Measurements from ENCODE around the gene ZSWIM4.
"Not testable (repeated sequence)": the region's sequence is repeated elsewhere in the genome, so short reads cannot be mapped to it uniquely, and the experiment has no call there.

The ZSWIM4 gene

DNA sequence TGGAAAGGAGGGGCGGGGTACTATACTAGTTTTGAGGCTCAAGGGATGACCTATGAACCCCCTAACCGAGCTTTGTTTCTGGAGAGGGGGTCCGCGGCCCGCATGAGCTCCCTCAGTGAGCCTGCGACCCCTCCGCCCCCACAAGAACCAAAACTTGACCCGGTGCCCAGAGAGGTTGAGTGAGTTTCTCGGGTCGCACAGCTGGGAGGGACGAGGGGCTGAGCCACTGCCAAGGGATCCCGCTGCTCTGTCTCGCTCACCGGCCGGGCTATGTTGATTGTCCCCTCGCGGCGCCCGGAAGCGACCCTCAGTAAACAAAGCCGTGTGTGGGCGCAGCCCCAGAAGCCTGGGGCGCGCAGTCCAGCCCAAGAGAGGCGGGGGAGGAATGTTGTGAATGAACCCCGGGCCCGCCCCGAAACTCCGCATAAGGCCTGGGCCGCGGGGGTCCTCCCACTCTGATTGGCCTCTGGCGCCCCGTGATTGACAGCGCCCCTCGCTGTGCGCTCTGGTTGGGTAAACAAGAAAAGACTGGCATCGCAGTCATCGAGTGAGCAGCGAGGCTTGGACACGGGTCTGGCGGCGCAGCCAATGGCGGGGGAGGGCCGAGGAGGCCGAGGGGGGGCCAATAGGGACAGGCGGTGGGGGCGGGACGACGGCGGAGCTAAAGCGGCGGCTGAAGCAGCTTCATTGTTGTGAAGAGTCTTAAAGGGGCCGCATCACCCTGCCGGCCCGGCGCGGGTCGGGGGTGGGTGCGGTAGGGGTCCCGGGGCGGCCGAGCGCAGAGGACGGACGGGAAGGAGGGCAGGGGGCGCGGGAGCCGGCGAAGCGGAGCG, at the start of gene ZSWIM4:
TSS of gene ZSWIM4 (plus strand) at position 687 of the 833 bp plus-strand sequence. CDS start 206 bp downstream, outside the sequence.
- DNase-seq (ENCODE audit: low read depth in 1 of 2, low spot score in 1 of 2): peak; percentile 78 to 95

DNA sequence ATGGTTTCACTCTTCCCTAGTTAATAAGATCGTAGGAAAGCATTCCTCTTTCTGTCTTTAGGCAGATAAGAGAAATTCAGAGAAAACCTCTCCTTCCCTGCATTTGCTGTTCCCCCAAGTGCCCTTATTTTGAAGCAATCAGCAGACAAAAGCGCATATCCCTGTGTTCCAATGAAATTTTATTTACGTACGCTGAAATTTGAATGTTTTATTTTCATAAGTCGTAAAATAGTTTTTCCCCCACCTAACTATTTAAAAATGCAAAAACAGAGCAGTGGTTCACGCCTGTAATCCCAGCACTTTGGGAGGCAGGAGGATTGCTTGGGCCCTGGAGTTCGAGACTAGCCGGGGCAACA, 48.2 kb upstream of the ZSWIM4 start:
- no peak for DNase-seq (ENCODE audit: low read depth in 1 of 2, low spot score in 1 of 2)

DNA sequence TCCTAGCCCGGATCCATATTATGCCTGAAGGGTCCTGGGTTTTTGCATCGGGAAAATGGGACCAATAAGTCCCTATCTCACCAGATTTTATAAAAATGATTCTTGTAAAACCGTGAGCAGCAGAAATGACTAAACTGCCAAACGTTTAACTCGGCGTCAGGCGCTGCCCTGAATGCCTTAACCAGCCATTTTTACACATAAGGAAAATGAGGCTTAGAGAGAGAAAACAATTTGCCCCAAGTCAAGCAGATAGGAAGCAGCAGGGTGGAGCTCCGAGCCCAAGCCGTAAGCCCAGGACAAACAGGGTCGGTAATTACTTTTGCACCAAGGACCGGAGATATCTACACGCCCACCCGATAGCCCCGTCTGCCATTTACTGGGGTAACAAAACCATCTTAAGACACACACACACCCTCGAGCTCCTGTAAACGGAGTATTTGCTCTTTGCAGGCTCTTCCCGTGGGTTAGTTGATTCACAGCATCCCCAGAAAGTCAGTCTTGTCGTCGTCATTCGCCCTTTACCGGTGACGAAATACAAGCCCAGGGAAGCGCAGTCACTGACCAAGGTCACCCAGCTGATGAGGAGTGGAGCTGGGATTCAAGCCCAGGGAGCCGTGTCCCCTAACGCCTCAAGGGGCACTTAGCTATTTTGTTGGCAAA, 46.9 kb upstream of the ZSWIM4 start:
- DNase-seq (ENCODE audit: low read depth in 1 of 2, low spot score in 1 of 2): no peak

DNA sequence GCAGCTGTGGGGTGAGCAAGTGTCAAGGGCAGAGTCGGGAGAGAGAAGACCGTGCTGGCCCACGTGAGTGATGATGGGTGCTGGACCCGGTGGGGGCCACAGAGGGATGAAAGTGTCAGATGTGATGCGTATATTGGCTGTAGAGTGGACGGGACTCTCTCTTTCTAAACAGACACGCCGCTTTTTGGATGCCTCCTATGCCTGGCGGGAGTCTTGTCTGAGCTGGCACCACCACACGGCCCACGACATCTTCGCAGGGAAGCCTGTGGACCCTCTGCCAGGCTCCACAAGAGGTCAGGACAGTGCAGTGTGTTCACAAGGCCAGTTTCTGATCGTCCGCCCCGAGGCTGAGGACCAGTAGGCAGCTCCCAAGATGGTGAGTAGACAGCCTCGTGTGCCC, 43.8 kb upstream of the ZSWIM4 start:
- DNase-seq (ENCODE audit: low read depth in 1 of 2, low spot score in 1 of 2): no peak

DNA sequence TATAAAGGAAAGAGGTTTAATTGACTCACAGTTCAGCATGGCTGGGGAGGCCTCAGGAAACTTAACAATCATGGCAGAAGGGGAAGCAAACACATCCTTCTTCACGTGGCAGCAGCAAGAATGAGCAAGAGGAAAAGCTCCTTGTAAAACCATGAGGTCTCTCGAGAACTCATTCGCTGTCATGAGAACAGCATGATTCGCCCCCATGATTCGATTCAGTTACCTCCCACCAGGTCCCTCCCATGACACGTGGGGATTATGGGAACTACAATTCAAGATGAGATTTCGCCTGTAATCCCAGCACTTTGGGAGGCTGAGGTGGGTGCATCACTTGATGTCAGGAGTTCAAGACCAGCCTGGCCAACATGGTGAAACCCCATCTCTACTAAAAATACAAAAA, 41.6 kb upstream of the ZSWIM4 start:
- DNase-seq (ENCODE audit: low read depth in 1 of 2, low spot score in 1 of 2): not testable (repeated sequence)

DNA sequence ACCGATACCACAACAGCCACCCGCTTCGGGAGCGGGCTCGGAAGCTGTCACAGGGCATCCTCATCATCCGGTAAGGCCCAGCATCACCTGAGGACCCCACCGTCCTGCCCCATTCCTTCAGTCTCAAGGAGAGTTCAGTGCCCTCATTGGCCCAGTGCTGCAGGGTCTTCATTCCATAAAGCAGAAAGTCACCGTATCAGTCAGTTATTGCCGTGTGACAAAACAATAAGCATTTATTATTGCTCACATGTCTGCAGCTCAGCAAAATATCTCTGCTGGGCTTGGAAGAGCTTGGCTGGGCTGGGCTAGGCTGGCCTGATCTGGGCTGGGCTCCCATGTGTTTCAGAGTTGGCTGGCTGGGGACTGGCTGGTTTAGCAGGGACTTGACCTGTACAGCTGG, 39.0 kb upstream of the ZSWIM4 start:
- no peak for DNase-seq (ENCODE audit: low read depth in 1 of 2, low spot score in 1 of 2)

DNA sequence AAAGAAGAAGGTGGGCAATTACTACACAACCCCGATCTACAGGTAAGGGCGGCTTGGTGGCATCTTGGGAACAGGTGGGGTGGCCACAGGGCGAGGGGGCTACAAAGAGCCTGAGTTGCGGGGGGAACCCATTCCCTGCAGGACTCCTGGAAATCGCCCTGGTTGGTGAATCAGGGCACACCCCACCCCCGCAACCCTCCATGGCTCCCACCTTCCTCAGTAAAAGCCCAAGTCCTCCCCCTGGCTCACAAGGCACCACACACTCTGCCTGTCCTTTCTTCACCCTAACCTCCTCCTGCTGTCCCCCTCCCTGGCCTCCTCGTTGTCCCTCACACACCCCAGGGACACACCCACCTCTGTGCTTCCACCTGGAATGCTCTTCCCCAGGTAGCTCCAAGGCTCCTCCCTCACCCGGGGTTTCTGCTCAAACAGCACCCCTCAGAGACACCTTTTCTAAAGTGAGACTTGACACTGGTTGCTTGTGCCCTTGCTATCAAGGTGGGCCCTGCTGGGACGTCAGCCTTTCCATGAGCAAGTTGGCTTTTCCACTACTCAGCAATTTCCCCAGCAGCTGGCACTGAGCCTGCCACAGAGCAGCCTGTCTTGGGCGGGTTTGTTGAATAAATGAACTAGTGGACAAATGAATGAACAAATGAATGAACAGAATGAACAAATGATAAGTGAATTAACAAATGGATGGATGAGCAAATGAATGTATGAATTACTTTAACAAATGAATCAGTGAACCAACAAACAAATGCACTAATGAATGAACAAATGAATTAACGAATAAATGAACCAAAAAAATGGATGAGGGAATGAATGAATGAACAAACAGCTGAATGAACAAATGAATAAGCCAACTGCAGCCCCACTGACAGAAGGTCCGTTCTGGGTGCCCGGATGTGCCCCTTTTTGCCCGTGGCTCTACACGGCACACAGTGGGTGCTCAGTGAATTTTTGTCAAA, 37.2 kb upstream of the ZSWIM4 start:
- no peak for DNase-seq (ENCODE audit: low read depth in 1 of 2, low spot score in 1 of 2)

DNA sequence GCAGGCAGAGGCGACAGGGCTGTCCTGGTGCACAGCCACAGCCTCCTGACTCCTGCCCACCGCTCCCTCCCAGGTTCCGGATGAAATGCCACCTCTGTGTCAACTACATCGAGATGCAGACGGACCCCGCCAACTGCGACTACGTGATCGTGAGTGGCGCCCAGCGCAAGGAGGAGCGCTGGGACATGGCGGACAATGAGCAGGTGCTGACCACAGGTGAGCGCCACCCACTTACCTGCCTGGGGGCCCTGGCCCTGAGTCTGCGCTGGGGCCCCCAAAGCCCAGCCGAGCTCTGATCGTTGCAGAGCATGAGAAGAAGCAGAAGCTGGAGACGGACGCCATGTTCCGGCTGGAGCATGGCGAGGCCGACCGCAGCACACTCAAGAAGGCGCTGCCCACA, 36.4 kb upstream of the ZSWIM4 start:
- no peak for DNase-seq (ENCODE audit: low read depth in 1 of 2, low spot score in 1 of 2)

DNA sequence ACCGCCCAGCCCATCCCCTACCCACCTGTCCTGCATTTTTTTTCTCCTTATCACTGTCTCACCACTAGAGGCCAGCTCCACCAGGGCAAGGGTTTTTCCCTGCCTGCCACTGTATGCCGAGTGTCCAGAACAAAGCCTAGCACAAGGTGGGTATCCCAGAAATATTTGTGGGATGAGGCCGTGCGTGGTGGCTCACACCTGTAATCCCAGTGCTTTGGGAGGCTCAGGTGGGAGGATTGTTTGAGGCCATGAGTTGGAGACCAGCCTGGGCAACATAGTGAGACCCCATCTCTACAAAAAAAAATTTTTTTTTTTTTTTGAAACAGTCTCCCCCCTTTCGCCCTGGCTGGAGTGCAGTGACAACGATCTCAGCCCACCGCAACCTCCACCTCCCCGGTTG, 33.8 kb upstream of the ZSWIM4 start:
- no peak for DNase-seq (ENCODE audit: low read depth in 1 of 2, low spot score in 1 of 2)

DNA sequence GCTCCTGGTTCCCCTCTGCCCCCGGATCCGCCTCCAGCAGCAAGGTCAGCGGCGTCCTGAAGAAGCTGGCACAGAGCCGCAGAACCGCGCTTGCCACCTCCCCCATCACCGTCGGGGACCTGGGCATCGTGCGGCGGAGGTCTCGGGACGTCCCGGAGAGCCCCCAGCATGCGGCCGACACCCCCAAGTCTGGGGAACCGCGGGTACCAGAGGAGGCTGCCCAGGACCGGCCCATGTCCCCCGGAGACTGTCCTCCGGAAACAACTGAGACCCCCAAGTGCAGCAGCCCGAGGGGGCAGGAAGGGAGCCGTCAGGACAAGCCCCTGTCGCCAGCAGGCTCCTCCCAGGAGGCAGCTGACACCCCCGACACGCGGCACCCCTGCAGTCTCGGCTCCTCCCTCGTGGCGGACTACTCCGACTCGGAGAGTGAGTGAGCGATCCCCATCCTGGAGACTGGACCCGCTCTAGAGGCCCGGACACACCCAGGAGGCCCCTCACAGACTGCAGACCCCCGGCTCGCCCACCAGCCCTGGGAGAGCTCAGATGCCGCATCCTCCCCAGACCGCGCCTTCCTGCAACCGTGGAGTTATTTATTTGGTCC, 32.5 kb upstream of the ZSWIM4 start:
- no peak for DNase-seq (ENCODE audit: low read depth in 1 of 2, low spot score in 1 of 2)

DNA sequence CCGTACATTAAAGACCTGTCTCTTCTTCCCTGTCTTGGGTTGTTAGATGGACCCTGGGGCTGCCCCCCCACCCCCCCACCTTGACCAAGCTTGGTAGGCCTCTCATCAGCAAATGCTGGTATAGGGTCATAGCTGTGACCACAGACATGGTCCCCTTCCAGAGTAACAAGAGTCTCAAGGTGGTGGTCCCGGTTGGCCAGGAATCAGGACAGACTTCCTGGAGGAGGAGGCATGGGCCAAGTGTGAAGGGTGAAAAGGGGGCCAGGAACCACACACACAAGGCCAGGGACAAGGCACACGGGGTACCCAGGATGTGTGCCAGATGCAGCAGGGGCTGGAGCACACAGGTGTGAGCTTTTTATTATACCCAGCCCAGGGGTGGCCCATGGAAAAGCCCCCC, 32.0 kb upstream of the ZSWIM4 start:
- no peak for DNase-seq (ENCODE audit: low read depth in 1 of 2, low spot score in 1 of 2)

DNA sequence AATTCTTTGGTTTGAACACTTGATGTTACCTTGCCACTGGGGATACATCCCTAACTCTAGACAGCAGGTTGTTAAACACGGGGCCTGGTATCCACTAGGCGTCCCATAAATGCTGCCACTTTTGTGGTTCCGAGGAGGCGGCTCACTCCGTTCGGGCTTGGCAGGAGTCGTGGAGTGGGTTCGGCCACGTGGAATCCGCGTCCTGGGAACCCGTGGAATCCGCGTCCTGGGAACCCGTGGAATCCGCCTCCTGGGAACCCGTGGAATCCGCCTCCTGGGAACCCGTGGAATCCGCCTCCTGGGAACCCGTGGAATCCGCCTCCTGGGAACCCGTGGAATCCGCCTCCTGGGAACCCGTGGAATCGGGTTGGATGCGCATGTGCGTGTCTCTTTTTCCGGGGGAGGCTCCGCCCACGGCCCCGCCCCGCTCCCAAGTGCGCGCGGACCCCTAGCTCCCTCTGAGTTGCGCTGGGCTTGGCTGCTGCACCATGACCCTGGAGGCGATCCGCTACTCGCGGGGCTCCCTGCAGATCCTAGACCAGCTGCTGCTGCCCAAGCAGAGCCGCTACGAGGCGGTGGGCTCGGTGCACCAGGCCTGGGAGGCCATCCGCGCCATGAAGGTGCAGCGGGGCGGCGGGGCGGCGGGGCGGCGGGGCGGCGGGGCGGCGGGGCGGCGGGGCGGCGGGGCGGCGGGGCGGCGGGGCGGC, 31.0 kb upstream of the ZSWIM4 start, which contains the start of gene MRI1:
TSS of gene MRI1 (plus strand) at position 422 of the 707 bp plus-strand sequence. CDS start at position 489, 67 bp downstream.
- DNase-seq (ENCODE audit: low read depth in 1 of 2, low spot score in 1 of 2): peak; percentile 42 to 53

DNA sequence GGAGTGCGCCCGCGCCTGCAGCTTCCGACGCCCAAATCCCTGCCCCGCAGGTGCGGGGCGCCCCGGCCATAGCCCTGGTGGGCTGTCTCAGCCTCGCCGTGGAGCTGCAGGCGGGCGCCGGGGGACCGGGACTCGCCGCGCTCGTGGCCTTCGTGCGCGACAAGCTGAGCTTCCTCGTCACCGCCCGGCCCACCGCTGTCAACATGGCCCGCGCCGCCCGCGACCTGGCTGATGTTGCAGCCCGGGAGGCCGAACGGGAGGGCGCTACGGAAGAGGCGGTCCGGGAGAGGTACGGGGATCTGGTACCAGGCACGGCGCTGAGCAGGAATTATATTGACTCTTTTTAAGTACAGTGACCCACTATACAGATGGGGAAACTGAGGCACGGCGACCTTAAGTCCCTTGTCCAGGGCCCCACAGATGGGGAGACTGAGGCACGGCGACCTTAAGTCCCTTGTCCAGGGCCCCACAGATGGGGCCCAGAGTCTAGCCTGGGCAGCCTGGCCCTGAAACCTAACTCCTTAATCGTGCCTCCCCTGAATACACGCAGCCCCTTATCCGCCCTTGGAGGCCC, 30.3 kb upstream of the ZSWIM4 start:
- no peak for DNase-seq (ENCODE audit: low read depth in 1 of 2, low spot score in 1 of 2)

DNA sequence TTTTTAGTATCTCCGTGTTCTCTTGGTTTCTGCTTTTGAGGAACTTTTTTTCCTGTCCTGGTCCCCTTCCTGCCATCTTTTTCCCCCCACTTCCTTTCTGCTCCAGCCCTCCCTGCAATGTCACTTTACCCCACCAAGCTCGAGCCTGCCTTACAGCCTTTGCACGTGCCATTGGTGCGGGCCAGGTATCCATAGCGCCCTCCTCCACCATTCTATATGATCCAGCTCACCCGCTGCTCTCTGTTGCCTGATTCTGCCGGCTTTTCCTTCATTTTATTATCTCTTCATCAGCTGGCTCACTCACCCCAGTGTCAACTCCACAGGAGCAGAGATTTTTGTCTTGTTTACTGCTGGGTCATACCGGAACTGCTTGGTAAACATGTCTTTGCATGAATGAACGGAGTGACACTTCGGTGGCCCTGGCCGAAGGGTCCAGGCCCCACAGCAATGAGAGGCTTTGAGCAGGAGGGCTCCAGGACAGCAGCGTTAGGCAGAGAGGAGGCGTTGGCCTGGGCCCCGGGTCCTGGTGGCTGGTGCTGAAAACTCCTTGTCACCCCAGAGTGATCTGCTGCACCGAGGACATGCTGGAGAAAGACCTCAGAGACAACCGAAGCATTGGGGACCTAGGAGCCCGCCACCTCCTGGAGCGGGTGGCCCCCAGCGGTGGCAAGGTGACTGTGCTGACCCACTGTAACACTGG, 29.7 kb upstream of the ZSWIM4 start:
- DNase-seq (ENCODE audit: low read depth in 1 of 2, low spot score in 1 of 2): no peak

DNA sequence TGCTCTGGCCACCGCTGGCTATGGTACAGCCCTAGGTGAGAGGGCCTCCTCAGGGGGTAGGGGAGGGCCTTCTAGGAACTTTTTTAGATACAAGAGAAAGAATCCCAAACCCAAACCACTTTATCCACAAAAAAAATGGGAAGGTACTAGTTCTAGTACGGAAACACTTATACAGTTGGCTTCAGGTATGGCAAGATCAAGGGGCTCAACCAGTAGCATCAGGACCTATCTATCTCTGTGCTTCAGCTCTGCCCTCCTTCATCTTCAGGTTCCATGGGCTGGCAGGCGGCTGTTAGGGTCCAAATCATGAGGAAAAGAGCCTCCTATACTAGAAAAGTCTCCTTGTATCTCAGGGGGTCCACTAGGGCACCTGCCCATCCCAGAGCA, 29.2 kb upstream of the ZSWIM4 start:
- no peak for DNase-seq (ENCODE audit: low read depth in 1 of 2, low spot score in 1 of 2)

DNA sequence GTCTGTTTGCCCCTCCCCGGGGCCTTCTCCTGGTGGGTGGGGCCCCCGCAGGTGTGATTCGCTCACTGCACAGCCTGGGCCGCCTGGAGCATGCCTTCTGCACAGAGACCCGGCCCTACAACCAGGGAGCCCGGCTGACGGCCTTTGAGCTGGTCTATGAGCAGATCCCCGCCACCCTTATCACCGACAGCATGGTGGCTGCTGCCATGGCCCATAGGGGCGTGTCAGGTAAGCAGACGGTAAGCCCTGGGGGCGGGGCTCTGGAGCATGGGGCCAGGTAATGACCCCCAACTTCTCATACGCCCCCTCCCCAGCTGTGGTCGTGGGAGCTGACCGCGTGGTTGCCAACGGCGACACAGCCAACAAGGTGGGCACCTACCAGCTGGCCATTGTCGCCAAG, 26.7 kb upstream of the ZSWIM4 start:
- DNase-seq (ENCODE audit: low read depth in 1 of 2, low spot score in 1 of 2): no peak

DNA sequence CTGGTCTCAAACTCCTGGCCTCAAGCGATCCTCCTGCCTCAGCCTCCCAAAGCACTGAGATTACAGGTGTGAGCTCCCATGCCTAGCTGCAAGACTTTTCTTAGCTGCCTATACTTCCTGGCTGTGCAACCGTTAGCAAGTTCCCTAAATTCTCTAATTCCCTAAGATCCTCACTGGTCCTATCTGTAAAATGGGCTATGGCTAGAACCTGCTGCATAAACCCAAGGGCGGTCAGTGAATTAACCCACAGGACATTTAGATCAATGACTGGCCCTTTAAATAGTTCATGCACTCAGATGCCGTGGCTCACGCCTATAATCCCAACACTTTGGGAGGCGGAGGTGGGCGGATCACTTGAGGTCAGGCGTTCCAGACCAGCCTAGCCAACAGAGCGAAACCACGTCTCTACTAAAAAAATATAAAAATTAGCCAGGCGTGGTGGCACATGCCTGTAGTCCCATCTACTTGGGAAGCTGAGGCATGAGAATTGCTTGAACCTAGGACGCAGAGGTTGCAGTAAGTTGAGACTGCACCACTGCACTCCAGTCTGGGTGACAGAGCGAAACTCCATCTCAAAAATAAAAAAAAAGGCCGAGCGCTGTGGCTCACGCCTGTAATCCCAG, 25.1 kb upstream of the ZSWIM4 start:
- no peak for DNase-seq (ENCODE audit: low read depth in 1 of 2, low spot score in 1 of 2)

DNA sequence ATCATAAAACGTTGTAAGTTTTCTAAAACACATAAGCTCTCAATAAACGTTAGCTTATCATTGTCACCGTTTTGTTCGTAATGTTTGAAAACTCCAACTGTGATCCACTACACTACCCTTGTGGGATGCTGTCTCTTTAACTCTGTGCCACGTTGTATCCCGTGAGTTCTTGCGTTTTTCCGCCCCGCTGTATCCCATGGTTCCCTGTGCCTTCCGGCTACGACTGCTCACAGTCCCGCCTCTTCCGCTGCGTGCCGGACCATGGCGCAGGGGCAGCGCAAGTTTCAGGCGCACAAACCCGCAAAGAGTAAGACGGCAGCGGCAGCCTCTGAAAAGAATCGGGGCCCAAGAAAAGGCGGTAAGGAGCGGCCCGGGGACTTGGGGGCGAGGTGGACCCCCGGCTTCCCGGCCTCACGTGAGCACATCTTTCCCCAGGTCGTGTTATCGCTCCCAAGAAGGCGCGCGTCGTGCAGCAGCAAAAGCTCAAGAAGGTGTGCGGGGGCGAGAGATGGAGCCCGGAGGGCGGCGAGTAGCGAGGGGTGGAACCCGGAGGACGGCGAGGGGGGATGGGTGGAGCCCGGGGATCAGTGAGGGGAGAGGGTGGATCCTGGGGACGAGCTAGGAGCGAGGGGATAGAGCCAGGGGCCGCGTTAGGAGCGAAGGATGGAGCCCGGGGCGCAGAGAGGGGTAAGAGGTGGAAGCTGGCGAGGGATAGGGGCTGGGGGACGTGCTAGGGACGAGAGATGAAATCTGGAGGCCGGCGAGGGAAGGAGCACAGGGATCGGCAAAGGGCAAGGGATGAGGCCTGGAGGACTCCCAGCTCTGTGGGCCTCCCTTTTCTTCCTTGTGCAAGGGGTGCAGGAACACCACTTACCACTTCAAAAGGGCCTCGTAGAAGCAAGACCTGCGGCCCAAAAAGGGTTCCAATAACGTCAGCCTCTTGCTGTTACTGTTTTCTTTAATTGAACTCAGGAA, 20.7 kb upstream of the ZSWIM4 start, which contains the start of gene C19orf53:
TSS of gene C19orf53 (plus strand) at position 240 of the 975 bp plus-strand sequence. CDS start at position 262, 22 bp downstream.
- DNase-seq (ENCODE audit: low read depth in 1 of 2, low spot score in 1 of 2): peak; percentile 72 to 89

All from activated CD4-positive, alpha-beta T cell treated with anti-CD3 and anti-CD28 coated beads, Interleukin-2, amount 50 U/mL, for 24 hours (primary cell).